Fibroblast of skin of back (primary cell): ENCODE measurements around the gene DLG4.

Experiments
- DNase-seq: peaks from one replicate; pipeline ENCODE4 v3.0.0-alpha.2; 2013

The DLG4 gene

DNA sequence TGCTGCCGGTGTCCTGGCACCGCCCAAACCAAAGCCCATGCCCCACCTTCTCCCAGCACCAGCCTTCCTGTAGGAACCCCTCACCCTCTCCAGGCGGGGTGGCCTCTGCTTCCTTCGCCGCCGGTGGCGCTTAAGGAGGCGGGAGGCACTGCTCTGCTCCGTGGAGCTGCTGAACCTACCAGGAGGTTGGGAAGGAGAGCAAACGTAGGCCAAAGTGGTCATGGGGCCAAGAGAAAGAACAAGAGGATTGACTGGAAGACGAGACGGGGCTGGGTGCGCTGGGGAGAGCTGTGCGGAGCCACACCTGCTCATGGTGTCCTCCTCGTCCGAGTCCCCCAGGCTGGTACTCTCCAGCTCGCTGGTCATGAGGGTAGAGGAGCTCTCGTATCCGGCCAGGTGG, 9.9 kb upstream of the DLG4 start:
- DNase-seq: no peak

DNA sequence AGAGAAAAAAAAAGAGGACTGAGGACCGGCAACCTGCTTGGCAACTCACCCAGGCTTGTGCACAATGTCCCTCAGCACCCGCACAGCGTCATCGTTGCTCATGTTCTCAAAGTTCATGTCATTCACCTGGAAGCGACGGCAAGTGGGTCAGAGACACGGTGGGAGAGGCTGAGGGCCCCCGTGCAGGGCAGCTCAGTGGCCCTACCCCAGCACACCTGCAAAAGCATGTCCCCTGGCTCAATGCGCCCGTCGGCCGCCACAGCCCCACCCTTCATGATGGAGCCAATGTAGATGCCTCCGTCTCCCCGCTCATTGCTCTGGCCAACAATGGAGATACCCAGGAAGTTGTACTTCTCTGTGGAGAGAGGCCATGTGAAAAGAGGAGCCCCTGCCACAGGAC, 9.3 kb upstream of the DLG4 start:
- no peak for DNase-seq

DNA sequence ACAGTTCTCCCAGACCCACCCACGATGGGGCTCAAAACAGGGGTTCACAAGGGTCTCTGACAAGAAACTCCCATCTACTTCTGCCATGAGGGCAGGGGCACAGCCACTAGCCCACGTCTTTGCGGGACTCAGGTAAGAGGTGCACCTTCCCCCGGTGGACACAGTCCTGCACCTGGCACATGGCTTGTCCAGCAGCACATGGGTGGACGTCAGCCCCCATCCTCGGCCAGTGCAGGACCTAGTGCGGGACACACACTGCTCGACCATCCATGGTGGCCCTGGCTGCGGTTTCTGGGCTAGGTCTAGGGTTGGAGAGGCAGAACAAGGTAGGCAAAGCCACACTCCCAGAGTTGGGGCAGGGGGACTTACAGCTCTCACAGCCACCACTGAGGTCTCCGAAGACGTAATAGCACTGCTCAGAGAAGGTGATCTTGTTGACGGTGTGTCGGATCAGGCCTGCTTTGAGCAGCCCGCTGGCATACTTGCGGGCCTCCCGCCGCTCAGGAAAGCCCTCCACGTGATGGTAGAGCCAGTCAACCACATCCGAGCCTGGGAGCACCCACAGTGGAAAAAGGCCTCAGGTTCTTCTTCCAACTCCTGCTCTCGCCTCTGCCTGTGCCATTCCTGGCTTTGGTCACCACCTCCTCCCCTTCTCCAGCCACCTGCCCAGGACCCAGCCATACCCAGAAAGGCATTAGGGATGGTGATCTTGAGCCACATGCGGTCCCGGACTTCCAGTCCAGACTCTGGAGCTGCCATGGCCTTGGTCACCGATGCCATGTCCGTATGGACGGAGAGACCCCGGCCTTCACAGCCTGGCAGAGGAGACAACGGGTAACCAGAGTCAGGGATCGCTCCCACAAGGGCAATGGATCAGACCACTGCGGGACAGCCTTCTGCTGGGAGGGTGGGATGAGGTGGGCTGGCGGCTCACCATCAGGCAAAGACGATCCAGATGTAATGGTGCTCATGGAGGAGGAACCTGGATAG, 7.4 kb upstream of the DLG4 start:
- no peak for DNase-seq

DNA sequence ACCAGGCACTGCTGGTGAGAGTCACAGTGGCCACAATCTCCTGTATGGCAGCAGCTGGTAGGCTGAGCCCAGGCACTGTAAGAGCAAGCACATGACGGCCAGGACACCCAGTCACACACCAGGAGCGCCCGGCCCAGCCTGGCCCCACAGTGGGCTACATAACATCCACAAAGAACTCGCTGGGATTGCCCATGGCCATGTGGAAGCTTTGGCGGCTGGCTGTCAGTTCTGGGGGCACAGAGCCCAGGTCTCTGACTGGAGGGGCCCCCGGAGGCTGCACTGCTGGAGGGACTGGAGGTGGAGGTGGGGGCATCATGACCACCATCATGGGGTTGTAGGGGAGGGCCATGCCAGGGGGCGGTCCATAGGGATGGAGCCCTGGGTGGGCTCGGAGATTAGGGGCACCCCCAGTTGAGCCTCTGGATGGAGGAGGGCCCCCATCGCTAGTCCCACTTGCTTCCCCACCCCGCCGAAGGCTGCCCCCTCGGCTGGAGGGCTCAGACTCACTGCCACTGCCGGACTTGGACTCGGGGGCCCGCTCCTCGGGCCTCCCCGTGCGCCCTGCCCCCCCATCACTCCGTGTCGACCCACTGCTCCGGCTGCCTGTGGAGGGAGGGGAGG, 6.2 kb upstream of the DLG4 start:
- no peak for DNase-seq

DNA sequence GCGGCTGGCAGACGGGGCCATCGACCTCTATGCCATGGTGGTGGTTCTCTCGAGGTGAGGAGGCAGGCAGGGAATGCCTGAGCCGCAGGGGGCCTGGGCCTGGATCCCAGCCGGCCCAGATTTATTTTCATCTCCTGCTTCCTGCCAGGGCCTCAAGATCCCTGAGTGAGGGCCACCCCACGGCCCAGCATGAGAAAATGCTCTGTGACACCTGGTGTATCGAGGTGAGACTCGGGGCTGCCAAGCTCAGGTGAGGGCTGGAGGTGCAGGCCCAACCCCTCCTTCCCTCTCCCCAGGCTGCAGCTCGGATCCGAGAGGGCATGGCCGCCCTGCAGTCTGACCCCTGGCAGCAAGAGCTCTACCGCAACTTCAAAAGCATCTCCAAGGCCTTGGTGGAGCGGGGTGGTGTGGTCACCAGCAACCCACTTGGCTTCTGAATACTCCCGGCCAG, 5.0 kb upstream of the DLG4 start:
- DNase-seq: no peak

DNA sequence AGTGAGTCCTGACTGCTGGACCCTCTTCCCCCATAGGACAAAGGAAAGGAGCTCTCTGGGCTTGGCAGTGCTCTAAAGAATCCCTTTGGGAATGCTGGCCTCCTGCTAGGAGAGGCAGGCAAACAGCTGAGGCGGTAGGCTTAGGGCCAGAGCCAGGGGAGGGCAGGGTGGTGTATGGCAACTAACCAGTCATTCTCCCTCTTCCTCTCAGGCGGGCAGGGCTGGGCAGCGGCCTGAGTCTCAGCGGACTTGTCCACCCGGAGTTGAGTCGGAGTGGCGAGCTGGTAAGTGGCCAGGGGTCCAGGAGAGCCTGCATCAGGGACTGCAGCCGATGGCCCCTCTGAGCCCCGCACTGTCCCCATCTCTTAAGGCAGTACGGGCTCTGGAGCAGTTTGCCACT, 4.5 kb upstream of the DLG4 start:
- DNase-seq: no peak

DNA sequence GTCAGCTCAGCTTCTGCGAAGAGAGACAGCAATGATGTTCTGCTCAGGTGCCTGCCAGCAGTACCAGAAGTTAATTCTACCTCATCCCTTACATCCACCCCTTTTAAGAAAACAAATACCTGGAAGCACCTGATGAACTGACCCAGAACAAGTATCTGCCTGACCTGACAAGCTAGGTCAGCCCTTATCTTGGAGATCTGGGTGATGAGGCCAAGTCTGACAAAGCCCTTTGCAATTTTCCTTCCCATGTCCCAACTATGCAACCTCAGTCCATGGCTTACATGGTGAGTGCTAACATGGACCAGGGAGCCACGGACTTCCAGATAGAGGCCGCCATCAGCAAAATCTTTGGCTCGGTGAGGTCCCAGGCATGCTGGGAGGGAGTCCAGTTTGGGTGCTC, 3.7 kb upstream of the DLG4 start:
- no peak for DNase-seq

DNA sequence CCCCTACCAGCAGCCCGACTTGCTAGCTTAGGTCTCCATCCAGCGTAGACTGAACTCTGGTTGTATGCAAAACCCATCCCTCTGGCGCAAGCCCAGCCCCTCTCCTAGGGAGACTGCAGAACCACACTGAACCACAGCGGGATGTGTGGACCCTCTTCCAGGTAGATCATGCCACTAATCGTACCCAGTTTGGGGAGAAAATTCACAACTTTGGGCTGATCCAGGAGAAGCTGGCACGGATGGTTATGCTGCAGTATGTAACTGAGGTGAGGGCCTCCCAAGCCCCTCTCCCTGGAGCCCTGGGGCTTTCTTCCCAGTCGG, 3.3 kb upstream of the DLG4 start:
- DNase-seq: no peak

DNA sequence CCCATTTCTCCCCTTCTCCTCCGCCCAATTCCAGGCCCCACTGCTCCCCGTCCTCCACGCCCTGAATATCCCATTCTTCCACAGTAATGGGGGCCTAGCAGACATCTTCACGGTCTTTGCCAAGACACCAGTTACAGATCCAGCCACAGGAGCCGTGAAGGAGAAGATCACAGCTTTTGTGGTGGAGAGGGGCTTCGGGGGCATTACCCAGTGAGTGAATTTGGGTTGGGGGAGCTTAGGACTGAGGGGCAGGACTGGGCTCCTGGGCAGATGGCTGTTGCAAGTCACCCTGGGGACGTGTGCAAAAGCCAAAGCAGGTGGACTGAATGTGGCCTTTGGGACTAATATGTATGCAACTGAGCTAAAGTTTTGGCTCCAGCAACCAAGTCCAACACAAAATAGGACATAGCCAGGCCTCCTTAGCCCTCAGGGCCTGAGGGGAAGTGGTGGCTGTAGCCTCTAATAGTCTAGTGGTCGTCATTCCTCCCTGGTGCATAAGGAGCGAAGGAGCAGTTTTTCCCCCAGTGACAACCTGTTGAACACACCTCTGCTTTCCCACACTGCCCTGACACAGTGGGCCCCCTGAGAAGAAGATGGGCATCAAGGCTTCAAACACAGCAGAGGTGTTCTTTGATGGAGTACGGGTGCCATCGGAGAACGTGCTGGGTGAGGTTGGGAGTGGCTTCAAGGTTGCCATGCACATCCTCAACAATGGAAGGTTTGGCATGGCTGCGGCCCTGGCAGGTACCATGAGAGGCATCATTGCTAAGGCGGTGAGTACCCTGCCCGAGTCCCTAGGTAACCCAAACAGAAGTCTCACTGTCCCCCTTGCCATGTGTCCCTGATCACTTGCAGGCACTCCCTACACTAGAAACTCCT, 2.7 kb upstream of the DLG4 start:
- no peak for DNase-seq

DNA sequence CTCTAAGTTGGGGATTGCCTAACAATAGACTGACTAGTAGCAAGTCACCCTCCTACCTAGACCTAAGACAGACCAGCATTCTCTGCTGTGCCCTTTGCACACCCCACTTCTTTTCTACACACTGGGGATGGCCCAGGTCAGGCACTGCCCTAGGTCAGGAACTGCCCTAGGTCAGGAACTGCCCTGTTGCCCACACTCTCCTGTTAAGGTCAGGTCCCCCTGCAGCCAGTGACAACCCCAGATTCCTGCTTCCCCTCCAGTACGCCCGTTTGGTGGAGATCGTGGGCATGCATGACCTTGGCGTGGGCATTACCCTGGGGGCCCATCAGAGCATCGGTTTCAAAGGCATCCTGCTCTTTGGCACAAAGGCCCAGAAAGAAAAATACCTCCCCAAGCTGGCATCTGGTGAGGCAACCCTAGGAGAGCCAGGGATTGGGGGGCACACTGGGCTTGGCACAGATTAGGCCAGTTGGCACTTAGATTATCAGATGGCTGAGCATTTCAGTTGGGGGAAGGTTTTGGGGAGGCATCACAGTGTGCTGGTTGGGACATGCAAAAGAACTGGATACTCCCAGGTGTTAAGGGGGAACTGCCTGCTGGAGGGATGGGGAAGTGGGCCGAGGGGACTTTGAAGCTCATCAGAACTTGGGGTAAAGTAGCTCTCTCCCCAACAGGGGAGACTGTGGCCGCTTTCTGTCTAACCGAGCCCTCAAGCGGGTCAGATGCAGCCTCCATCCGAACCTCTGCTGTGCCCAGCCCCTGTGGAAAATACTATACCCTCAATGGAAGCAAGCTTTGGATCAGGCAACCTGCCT, 1.8 kb upstream of the DLG4 start:
- DNase-seq: no peak

DNA sequence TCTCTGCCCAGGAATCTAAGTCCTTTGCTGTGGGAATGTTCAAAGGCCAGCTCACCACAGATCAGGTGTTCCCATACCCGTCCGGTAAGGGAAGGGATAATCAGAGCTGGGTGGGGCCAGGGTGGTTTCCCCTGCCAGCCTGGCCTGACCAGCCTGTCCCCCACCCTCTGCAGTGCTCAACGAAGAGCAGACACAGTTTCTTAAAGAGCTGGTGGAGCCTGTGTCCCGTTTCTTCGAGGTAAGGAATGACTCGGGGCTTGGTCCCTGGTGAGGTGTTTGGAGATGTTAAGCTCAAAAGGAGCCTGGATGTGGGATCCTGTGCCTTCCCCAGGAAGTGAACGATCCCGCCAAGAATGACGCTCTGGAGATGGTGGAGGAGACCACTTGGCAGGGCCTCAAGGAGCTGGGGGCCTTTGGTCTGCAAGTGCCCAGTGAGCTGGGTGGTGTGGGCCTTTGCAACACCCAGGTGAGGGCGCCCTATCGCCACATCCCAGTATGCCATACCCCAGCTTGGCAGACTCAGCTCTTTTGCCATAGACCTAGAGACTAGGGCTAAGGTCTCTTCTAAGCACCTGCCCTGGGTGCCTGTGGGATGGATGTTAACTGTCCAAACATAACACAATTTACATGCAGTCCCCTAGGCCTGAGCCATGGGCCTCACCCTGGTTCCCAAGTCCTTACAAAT, 1.1 kb upstream of the DLG4 start:
- peak; percentile 58 for DNase-seq

DNA sequence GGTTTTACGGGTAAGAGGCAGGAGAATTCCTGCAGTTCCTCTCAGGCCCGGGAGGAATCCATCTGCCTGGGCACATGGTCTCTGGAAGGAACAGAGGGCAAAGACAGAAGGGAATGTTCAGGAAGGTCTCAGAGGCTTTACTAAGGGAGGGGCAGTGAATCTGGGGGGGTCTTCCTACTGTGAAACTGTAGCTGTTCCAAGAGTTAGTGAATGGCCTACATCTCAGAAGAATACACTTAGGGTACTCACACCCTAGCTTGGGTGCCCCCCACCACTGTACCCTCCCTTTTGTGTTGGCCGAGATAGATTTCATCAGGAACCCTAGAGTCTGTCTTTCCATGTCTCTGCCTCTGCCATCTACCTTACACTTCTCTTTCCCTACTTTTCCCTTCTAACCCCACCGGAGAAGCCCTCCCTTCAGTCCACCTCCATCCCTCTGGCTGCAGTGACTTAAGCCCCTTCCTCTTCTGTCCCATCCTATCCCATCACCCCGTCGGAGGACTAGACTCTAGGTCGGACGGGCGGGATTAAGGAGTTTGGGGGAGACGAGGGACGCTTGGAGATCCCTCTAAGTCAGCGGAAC, 316 bp downstream of the DLG4 start:
- DNase-seq: no peak

DNA sequence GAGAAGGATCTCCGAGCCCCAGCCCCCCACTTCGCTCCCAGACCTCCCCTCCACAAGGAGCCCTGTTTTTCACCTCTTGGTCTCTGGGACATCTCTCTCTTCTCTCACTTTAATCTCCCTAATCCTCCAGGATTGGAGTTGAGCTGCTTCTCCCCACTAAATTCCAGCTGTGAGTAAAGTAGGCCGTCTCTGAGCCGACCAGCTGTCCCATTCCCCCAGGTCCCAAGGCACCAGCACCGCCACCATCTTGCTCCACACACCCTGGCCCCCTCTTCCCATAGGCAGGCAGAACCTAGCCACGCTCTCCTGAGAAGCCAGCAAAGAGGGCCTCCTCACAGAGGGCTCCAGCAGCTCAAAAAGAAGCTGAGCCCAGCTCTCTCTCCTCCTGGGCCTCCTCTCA, 878 bp downstream of the DLG4 start:
- DNase-seq: no peak

DNA sequence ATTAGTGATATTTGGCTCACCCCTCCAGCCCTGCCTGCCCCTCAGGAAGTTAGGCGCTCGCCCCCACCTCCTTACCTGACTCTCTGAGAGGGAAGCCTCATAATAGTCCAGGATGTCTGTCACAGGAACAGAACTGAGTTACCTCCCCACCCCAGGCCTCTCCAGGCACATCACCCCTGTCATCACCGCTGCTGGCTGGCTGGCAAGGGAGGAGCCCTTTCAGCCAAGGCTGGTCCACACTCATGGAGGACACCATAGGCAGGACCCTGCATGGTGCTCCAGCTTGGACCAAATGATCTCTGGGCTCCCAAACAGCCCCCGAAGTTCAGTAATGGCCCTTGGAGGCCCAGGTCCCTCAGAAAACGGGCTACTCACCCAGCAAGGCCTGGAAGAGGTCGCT, 1.5 kb downstream of the DLG4 start:
- no peak for DNase-seq

DNA sequence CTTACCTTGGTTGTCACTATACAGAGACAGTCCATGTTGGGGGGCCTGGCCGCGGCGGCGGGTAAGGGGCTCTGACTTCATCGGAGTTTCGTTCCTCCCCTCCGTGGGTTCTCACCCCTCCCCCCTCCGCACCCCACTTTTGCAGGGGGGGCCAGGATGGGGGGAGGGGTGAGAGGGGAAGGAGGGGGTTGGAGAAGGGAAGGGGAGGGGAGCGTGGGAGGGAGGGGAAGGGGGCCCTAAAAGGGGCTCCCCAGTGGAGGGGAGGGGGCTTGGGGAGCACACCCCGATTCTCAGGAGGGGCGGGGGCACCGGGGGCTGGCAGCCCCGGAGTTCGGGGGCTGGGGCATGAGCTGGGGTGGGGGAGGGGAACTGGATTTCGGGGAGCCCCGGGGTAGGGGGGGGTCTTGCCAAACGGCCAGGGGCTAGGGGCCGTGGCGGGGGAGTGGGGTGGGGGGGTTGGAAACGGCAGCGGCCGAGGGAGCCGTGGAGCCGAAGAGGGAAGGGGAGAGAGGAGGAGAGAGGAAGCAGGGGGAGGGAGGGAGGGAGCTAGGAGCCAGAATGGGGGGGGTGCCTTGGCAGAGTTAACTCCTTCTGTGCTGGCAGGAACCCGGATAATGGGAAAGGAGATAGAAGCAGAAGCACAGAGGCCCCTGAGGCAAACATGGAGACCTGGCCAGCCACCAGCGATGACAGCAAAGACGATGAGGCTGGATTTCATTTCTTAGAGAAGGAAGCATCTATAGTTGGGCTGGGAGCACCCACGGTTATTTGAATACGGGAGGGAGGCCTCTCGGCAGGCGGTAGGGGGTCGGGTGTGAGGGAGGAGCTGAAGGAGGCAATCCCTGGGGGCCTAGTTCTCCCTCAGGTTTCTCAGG, 2.3 kb downstream of the DLG4 start:
- peak; percentile 78 for DNase-seq

DNA sequence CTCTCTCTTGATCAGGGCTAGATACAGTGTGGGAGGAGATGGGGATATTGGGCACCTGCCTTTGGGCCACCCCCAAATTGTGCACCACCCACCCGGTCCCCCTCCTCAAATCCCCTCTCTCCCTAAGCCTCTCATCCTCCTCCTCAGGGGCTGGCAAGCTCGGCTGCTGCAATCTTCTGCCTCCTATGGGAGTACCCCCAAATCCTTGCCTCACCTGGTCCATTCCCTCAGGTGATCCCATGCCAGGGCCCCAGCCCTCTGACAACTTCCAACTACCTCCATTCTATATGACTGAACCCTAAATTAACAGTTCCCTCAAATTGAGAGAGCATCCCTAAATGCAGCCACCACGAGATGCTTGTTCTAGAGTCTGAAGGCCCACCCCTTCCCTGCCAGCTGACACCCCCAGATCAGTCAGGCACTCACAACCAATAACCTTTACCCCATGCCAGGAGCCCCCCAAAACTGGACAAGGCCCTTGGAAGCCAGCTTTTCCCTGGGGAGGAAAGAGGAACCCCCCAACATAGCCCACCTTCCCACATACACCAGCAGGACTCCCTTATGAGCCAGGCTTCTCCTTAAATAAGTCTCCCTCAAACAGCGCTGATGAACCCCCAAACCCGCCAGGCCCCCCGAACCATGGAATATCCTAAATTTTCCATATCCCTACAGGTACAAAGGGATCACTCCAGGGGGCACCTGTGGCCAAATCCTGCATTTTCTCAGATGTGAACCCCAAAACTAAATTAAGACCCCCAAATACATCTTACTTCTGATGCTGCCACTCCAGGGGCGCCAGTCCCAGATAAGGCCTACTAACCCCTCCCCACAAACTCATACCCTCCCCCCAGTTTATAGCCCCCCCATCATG, 3.2 kb downstream of the DLG4 start:
- no peak for DNase-seq

DNA sequence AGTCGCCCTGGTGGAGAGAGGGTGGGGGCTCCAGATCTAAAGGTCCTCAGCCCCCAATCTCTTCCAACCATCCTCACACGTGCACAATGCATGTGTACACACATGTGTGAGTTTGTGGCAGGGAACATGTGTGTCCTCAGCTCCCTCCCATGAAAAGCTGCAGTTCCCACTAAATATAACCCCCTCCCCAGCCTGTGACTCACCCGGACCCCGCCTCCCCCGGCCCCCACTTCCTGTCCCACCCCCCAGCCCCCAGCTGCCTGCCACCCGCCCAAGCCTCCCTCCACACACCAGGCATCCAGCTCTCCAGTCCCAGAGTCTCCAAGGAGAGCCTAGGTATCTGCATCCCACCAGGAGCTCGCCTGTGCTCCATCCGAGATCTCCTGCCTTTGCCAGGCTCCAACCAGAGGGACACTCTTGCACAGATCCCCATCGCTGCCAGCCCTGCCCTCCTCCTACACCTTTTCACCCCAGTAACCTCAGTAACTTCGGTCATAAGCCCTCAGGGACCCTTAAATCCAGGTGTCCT, 3.9 kb downstream of the DLG4 start:
- peak; percentile 54 for DNase-seq

DNA sequence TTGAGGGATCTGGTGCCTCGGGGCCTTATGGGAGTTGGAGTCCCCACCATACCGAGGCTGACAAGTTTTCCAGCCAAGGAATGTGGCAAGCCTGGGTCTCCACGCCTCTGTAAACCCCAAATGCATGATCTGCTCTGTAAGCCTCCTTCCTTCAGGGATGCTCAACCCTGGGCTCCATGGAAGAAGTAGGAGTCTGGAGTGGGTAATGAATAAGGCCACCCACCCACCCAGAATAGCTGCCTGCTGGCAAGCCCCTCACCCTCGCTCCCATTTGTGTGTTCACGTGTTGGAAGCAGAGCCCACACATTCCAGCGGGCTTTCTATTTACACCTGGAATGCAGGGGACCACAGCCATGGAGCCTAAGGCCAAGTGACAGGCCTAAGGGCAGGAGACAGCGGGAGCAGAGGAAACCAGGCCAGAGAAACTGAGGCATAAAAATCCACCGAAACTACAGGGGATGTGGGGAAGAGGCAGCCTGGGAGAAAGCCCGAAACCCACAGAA, 4.4 kb downstream of the DLG4 start:
- no peak for DNase-seq
